Umbilical cord (tissue), 2 donors: ENCODE measurements around the gene CDKN1C. TPM values are rescaled to one million over a fixed set of nuclear protein-coding genes. Genes with fewer than 3 reads are reported as not detected.

ENCODE experiments used
- DNase-seq: peaks from one replicate; pipeline ENCODE4 v3.0.0-alpha.2; 2015; ENCODE audit warnings: low spot score
- total RNA-seq: library from RNA; depleted of rRNA; stranded (reverse); fragments of >200 nt; gene quantifications from one replicate; pipeline ENCODE4 v1.2.3, GENCODE V29; 2014; ENCODE audit warnings: low replicate concordance; ENCODE audit not compliant: insufficient read depth

Gene CDKN1C
- total RNA-seq = 651 TPM

DNA sequence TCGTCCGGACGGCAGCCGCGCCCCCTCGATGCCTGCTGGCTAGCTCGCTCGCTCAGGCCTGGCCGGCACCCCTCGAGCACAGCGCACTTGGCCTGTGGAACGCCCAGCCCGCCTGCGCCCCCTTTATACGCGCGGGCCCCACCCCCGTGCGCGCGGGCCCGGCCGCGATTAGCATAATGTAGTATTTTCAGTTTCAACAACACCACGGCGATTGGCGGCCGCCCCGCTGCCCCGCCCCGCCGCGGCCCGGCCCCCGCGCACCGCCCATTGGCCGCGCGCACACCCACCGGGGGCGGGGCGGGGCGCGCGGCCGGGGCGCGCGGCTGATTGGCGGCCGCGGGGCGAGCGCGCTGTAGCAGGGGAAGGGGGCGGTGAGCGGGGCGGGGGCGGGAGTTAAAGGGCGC lies at the start of gene CDKN1C:
TSS of gene CDKN1C (minus strand) at position 98 of the 404 bp plus-strand sequence. CDS start 319 bp downstream, outside the sequence.
- DNase-seq = peak; percentile 92

DNA sequence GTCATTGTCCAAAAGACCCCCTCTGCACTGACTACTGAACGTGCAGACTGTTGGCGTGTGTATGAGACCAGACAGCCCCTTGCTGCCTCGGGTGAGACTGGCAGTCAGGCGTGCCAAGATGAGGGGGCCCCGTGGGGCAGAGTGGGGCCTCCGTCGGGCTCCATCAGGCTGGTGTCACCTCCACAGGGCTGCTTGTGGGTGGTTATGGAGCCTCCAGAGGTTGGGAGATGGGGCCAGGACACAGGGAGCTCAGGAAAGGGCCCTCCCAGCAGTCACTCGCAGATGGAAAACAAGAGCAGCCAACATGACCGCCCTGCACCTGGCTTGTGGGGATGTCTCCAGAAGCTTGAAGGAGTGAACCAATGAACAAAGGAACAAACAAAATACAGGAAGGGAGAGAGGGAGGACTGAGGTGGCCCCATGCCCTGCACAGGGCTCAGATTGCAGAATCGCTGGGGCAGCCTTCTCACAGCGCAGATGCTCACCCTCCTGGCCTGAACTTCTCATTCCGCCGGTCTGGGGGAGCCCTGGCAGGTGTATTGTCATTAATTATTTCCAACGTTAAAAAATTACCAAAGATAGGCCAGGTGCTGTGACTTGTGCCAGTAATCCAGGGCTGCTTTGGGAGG lies 49.1 kb upstream of the CDKN1C start:
- DNase-seq = no peak

DNA sequence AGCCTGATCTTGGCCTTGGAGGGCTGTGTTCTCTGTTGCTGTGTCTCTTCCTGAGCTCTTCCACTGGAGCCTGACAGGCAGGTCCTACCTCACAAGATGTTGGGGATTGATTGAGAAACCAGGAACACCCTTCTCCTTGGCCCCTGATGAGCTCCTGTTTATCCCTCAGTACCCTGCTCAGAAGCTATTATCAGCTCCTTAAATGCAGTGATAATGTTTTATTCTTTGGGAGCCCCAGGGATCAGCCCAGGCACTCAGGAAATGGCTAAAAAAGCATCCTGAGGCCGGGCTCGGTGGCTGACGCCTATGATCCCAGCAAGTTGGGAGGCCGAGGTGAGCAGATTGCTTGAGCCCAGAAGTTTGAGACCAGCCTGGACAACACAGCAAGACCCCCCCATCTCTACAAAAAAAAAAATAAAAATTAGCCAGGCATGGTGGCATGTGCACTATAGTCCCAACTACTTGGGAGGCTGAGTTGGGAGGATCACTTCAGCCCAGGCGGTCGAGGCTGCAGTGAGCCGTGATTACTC lies 48.5 kb upstream of the CDKN1C start:
- DNase-seq = no peak

DNA sequence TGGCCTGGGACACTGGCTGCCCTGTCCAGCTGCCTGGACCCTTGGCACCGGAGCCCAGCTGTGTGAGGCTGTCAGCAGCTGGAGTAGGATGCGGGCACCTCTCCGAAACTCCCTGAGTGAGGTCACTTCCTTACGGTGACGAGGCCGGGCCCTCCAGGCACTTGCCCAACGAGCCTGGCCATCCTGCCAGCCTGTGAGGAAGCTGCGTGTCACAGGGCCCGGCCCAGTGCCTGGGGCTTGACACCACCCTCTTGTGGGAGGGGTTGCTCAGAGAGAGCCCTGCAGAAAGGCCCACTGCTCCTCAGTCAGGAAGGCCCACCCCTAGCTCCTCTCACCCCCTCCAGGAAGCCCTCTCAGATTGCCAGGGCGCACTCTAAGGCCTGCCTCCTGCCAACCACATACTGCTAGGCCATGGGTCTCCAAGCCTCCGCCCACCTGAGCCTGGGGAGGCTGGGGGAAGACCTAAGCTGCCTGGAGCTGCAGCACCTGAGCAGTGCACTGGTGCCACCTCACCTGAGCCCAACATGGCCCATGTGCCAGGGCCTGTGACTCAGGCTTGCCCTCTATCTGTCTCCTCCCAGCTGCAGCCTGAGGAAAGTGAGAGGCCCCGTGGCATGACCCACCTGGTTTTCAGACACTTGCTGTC lies 47.9 kb upstream of the CDKN1C start:
- peak; percentile 35 for DNase-seq

DNA sequence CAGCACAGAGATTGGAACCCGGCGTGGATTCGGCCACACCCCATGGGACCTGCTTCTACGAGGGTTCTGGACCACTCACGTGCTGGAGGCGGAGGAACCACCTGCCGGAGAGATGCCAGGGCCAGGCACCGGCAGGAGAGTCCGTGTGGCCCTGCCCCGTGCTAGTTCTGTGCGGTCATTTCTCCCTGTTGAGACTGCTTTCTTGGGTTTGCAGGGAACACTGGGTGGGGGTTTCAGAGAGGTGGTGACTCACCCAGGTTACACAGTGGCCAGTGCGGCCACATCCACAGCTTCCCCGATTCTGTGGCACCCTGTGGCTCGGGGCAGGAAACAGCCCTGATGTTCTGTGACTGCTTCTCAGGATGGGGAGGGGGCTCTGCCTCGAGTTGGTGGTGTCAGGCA lies 47.3 kb upstream of the CDKN1C start:
- DNase-seq = no peak

DNA sequence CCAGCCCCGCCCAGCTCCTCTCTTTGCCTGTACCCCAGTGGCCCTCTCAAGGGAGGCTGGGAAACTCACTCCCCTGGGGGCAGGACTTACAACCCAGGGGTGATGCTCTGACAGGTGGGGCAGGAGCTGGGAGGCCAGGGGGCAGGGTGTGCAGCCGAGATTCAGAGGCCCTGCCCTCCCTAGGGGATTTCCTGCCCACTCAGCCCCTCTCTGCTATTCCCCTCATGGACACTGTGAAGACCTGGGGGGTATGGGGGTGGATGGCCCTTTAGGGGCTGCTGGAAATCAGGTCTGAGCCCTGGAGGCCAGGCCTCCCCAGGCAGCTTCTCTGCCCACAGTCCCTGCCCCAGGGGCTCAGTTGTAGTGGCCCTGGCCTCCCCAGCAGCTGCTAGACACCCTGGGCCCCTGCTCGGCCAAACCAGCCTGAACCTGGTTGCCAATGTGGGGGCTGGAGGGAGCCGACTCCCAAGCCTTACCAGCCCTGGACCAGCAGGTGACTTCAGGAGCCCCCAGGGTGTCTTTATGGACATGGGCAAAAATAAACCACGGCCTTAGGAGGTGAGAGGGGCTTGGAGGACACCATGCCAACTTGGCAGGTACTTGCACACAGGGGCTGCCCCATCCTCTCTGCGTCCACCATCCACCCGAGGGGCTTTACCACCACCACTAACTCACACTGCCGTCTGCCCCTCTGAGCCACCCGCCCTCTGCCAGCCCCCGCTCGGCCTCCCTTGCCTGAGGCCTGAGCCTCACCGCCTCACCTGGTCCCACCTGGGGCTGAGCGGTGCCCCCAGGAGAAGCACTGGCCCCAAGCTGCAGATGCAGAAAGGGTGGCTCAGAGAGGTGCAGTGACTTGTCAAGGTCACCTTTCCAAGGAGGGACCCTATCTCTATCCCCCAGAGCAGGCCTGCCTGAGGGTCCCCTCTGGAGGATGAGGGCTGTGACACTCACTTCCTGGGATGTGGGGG lies 46.5 kb upstream of the CDKN1C start:
- DNase-seq = no peak

DNA sequence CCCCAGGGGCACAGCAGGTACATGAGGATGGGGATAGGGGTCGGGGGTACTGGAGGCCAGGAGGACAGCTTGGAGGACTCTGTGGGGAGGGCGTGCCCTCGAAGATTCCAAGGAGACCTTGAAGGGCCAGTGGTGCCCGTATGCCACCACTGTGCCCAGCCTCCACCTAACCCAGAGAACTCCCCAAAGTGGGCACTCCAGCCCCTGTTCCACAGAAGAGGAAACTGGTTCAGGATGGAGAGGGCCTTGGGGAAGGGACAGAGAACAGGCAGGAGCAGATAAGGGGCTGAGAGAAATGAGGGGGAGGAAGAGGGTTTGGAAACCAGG lies 45.8 kb upstream of the CDKN1C start:
- DNase-seq = no peak

DNA sequence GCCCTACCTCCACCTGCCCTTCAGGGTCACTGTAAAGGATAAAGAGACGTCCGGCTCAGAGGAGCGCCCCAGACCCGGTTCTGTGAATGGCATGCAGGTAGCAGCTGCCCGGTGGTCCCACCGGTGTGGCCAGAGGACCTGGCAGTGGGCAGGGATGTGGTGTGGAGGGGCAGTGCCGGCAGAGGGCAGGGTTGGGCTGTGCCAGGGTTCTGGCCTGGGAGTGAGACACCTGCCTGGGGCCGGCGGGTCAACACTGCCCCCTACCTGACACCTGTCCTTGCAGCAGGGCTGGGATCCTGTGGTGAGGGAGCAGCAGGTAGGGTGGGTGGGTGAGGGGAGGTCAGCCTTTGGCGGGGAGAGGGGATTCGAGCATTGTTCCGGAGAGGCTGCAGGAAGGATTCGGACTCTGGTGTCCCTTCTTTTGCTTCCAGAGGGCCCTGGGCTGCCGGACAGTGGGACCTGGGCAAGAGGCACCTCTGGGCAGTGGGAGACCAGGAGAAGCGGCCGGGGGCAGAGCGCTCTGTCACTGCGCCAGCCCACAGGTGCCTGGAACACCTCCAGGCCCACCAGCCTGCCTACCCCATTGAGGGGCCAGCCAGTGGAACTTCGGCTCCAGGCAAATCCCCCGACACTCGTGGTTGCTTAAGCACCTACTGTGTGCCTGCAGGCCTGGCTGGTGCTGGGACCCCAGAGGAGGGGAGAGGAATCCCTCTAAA lies 45.3 kb upstream of the CDKN1C start:
- DNase-seq = no peak

DNA sequence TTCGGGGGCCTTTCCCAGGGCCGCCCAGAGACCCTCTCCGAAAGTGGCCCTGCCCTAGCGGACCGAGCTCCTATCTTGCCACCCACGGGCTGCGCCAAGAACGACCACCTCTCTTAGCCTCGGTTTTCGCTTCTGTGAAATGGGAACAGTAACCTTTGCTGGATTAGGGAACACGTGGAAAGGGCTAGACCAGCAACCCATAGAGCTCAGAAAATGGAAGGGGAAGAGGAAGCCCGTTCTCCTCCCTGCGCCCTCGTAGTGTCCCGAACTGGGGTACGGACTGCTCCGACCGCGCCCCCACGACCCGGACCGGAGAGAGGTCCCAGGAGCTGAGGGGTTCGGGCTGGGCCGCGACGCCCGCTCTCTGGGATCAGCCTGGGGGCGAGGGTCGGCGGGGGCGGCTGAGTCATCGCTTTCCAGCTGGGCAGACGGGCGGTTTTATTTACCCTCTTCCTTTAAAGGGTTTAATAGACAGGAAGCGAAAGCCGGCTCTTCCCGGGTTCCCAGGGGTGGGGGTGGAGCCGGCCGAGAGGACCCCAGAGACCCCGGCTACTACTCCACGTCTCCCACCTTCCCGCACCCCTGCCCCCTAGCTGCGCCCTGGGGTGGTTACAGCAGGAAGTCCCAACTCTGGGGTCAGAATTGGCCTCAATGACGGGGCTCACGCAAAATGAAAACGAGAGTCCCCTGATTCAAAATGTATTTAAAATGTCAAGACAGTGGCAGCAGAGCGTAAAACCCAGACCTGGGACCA lies 44.6 kb upstream of the CDKN1C start:
- DNase-seq = no peak

DNA sequence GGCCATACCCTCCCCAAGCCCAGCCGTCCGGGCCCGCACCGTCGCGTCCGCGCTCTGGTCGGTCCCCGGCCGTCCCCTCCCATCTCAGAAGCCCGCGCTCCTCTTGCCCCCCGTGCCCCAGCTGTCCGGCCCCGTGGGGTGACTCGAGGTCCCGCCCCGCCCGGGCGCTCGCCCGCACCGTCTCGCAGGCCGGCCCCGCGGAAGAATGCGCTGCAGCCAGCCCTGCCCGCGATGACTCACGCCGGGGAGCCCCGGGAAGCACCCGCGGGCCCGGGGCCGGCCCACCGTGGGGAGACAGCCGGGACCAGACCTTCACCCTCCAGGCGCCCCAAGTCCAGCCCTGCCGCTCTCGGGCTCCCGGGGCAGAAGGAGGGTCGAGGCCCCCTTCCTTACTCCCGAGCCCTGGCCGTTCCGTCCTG lies 44.0 kb upstream of the CDKN1C start:
- DNase-seq = peak; percentile 43

DNA sequence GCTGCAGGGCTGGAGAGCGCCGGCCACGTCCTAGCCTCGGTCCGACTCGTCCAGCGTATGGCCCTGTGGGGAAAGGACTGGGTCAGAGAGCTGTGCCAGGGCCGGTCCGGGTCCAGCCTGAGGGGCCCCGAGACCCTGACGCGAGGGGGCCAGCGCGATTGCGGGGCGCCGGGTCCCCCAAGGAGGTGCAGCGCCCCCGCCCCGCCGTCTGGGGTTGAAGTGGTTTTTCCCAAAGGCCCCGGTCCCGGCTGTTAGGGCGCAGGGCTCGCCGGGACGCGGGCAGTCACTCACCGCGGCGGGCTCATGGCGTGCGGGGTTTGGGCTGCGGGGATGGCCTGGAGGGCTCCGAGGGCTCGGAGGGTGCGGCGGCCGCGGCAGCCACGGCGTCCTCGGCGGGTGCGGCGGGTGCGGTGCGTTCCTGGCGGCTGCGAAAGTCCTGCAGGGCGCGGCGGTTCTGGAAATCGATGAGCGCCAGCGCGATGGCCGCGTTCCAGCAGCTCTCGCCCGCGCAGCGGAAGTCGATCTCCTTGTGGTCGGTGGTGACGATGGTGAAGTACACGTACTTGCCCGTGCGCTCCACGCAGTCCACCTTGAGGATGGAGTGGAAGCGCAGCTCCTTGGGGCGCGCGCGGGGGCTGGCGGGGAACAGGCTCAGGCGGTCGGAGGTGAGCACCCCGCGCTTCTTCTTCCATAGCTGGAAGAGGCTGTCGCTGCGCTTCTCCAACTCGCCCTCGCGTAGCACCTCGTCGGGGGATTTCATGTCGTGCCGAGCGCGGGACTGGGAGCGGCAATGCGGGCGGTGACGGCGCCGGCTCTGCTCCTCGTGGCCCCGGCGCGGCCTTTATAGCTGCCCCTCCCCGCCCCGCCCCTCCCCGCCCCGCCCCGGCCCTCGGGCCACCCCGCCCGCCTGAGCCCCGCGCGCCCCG lies 43.3 kb upstream of the CDKN1C start, which contains the start of gene PHLDA2:
TSS of gene PHLDA2 (minus strand) at position 816 of the 926 bp plus-strand sequence. CDS start at position 760, 56 bp downstream.
- DNase-seq = no peak

DNA sequence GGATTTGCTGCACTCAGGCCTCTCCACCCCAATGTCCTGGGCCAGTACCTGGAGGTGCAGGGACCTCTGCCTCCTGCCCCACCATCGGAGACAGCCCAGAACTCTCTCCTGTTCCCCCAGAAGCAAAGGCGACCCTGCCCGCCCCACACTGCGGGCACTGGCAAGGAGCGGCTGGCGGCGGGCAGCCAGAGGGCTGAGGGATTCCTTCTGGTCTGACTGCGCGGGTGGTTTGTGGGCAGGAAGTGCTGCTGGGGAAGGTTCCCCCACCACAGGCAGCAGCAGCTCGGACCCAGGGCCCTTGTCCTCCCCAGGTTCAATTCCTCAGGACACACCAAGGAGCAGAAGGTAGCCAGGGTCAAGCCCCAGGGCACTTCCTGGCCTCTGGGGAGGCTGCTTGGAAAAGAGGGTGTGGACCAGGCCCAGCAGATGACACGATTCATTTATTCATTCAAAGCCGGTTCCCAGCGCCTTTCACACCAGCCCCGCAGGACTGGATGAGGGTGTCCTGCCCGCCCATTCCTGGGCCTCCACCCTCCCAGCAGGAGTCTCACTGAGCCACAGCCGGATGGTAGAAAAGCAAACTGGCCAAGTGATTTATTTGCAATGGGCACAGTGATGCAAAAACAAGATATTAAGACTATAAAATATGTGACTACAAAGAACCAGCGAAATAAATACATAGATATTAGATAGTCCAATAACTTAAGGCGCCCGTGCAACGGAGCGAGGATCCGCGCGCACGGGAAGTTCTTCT lies 42.5 kb upstream of the CDKN1C start:
- no peak for DNase-seq

DNA sequence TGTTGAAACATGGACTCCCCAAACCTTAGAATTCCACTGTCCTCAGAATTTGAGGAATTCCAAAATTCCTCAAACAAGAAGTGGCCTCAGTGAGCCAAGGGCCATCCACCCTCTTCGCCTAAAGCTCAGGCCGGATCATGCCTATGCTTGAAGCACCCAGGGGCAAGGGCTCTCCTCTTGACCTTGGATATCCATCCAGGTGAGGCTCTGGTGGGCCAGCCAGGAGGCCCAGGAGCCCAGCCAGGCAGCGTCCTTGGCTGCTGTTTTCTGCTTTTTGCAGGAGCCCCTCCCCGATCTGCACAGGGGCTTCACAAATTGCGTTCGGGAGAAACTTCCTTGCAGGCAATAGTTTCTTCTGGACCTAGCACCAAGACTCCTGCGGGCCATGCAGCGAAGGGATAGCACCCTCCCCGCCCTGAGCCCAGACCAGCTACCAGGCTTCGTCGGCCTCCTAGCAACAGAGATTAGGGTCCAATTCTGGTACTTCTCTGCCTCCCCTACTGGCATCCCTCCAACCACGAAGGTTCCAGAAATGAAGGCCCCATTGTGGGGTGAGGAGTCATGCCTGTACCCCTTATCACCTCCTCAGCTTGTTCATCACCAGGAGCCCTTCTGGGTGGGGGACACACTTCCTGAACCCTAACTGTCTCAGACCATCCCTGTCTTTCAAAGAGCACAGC lies 41.7 kb upstream of the CDKN1C start:
- DNase-seq = no peak

DNA sequence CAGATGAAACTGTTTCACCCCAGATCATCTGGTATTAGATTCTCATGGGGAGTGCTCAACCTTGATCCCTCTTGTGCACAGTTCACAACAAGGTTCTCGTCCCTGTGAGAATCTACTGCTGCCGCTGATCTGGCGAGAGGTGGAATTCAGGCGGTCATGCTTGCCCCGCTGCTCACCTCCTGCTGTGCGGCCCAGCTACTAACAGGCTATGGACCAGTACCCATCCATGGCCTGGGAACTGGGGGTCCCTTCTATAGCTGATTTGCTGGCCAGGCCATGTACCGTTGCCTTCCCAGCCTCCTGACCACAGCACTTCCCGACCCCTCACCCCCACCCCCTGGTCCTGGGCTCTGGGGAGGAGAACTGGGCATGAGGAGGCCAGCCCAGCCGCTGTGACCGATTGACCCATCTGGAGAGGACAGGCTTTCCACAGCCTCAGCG lies 41.1 kb upstream of the CDKN1C start:
- DNase-seq = no peak

DNA sequence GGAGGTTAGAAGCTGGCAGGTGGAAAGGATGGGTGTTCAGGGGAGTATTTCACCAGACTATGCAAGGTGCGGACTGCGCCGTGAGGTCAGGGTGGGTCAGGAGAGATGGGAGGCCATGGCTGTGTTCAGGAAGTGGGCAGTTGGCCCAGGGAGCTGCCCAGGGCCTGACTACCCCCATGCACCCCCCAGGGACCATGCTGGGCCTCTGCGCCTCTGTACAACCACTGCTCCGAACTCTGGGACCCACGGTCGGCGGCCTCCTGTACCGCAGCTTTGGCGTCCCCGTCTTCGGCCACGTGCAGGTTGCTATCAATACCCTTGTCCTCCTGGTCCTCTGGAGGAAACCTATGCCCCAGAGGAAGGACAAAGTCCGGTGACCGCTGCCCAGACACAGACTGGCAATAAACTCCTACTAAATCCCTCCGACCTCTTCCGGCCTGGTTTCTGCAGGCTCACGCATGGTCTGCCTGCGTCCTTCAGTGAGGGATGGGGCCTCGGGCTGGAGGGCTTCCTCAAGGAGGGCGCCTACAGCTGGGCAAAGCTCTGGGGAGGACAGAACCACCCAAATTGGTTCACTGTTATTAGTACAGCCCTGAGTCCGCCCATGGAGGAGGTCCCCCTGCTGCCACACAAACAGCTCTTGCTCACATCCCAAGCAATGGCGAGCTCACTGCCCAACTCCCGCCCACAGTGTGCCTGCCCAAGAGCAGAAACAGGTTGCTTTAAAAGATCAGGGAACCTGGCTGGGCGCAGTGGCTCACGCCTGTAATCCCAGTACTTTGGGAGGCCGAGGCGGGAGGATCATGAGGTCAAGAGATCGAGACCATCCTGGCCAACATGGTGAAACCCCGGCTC lies 39.5 kb upstream of the CDKN1C start:
- DNase-seq = no peak

DNA sequence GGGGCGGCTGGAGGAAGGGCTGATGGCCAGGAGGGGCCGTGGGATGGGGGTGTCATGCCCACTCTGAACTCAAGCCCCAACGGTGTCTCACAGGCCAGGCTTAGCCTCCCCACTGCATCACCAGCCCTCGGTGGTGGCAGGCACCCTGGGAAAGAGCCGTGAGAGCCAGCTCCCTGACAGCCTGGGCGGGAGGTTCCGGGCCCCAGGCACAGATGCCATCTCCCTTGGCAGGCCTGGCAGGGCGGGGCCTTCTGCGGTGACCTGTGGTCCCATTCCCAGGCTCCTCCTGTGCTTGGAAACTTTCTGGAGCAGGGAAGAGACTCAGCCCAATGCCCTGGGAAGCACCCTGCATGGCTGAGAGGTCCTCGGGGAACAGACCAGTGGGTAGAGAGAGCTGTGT lies 38.8 kb upstream of the CDKN1C start:
- DNase-seq = no peak
